ES-I3 (cell line): Measurements from ENCODE around the gene ANKRD44.
"Not testable (repeated sequence)": the region's sequence is repeated elsewhere in the genome, so short reads cannot be mapped to it uniquely, and the experiment has no call there.

Experiments
- H3K36me3 ChIP-seq: 2 replicates; pipeline ENCODE4 v1.6.1; 2013; ENCODE audit warnings: mild to moderate bottlenecking, low read length, control low read depth, moderate library complexity; ENCODE audit not compliant: insufficient read depth
- H3K4me1 ChIP-seq: 2 replicates; pipeline ENCODE4 v1.6.1; 2013; ENCODE audit warnings: mild to moderate bottlenecking, control low read depth, low read length; ENCODE audit not compliant: insufficient read depth
- H3K9ac ChIP-seq: 2 replicates; pipeline ENCODE4 v1.6.1; 2013; ENCODE audit warnings: low read depth, mild to moderate bottlenecking, low read length, moderate library complexity
- H3K9me3 ChIP-seq: 2 replicates; pipeline ENCODE4 v1.6.1; 2013; ENCODE audit warnings: mild to moderate bottlenecking, low read length, moderate library complexity; ENCODE audit not compliant: control insufficient read depth, insufficient read depth

ANKRD44 gene

DNA sequence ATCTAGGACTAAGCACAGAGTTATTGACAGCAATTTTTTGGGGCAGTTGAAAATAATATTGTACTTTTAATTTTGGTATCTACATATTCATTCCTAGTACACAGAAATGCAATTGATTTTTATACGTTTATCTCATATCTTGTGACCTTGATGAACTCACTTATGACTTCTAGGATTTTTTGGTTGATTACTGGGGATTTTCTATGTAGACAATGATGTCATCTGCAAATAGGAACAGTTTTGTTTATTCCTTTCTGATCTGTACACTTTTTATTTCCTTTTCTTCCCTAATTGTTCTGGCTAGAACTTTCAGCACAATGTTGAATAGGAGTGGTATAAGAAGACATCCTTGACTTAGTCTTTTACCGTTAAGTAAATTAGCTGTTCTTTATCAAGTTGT is 240.6 kb downstream of the ANKRD44 start:
- Histone ChIP-seq H3K9me3 (no peaks in the 10 kb centered on the region), H3K9ac (no peak overlapping the region), H3K4me1 (no peaks in the 10 kb centered on the region), H3K36me3 (no peaks in the 10 kb centered on the region)

DNA sequence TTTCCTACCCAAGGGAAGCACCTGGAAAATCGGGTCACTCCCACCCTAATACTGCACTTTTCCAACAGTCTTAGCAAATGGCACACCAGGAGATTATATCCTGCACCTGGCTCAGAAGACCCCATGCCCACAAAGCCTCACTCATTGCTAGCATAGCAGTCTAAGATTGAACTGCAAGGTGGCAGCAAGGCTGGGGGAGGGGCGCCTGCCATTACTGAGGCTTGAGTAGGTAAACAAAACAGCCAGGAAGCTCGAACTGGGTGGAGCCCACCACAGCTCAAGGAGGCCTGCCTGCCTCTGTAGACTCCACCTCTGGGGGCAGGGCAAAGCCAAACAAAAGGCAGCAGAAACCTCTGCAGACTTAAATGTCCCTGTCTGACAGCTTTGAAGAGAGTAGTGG is 248.0 kb downstream of the ANKRD44 start:
- H3K36me3 ChIP-seq, H3K4me1 ChIP-seq, H3K9me3 ChIP-seq, H3K9ac ChIP-seq: not testable (repeated sequence)

DNA sequence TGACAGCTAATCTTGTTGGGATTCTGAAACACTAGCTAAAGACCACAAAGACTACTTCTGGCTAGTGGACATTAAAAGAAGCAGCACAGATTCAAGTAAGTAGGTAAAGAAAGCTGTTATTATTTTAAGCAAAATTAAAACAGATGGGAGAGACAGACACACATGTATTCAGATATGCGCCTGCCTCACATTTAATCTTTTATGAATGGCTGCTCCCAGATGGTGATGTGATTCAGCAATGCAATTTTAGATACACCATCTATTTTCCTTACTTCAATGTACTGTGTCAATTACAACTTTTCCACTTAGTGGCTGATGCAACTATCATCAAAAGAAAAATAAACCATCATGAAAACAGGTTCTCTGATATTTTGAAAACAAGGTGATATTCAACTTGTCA is 251.1 kb downstream of the ANKRD44 start:
- no peaks in the 10 kb centered on the region for H3K36me3 ChIP-seq
- H3K4me1 ChIP-seq: no peaks in the 10 kb centered on the region
- H3K9ac ChIP-seq: no peak overlapping the region
- H3K9me3 ChIP-seq: peaks cover 8% of the 10 kb centered on the region; the same call in 1 of the 2 replicates

DNA sequence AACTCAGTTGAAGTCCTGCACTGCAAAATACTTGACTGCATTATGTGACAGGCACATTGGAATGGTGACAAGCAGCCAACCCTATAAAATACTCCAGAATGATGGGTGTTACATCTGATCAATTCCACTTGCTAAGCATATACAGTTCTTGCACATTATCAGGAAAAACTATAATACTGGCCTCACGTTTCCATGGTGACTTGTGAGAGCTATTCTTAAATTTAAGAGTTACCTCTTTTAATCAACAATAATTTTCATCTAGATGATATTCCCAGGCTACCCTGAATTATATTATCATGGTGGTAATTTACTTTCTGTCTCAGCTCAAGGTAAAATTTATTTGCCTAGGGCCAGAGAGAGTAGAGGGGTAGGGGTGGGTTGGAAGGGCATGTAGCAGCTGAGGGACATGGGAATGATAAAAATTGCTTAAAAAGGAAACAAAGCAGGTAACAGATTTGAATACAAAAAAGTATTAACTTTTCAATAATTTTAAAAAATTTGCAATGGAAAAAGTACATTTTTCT is 251.7 kb downstream of the ANKRD44 start:
- Histone ChIP-seq H3K9me3 (peaks cover 9% of the 10 kb centered on the region; the same call in 1 of the 2 replicates), H3K9ac (no peak overlapping the region), H3K36me3 (no peaks in the 10 kb centered on the region), H3K4me1 (no peaks in the 10 kb centered on the region)

DNA sequence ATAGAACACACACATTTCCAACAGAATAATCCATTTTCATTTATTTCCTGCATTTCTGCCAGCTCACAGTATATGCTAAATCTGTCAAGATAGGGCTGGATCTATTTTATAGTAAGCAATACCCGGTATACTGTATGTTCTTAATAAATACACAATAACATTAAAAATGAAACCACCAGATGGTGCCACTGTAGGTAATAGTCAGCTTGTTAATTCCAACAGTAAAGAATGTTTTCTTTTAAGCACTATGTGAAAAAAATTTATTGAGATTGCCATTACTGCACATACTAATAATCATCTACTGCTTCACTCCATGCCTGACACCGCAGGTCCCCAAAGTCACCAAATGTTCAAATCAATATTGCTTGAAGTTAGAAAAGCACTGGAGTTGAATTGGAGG is 252.6 kb downstream of the ANKRD44 start:
- Histone ChIP-seq H3K36me3 (no peaks in the 10 kb centered on the region), H3K9me3 (peaks cover 9% of the 10 kb centered on the region; the same call in 1 of the 2 replicates), H3K9ac (no peak overlapping the region), H3K4me1 (no peaks in the 10 kb centered on the region)

DNA sequence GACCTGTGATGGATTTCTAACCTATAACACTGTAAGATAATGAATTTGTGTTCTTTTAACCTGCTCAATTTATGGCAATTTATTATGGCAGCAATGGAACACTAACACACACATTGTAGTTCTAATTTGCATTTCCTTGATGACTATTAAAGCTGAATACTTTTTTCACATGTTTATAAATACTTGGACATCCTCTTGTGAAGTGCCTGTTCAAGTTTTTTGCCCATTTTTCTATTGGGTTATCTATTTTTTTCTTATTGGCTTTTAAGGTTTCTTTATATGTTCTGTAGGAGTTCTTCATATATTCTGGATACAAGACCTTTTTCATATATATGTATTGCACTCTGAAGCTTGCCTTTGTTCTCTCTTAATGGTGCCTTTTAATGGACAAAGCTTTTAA is 255.5 kb downstream of the ANKRD44 start:
- no peak overlapping the region for H3K9ac ChIP-seq
- H3K4me1 ChIP-seq: no peaks in the 10 kb centered on the region
- no peaks in the 10 kb centered on the region for H3K36me3 ChIP-seq
- 0 out of 2 replicates have a peak, but pooled peaks cover 3% of the 10 kb centered on the region for H3K9me3 ChIP-seq

DNA sequence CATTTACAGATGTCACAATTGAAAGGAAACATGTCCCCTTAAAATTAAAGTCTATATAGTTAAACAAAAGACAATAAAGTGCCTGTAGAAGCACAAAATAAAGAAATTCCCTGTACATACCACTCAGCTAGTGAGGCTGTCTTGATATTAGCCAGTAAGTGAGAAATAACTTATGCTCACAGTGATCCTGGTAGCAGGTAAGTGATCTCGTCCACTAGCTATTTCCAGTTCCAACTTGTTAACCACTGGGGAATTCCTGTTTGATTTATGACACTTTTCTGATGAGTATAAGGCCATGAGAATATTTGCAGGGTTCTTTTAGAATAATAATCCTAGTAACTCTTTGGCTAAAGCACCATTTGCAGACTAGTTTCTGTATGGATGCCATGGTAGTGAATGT is 256.1 kb downstream of the ANKRD44 start:
- Histone ChIP-seq H3K9ac (no peak overlapping the region), H3K36me3 (no peaks in the 10 kb centered on the region), H3K4me1 (no peaks in the 10 kb centered on the region)

DNA sequence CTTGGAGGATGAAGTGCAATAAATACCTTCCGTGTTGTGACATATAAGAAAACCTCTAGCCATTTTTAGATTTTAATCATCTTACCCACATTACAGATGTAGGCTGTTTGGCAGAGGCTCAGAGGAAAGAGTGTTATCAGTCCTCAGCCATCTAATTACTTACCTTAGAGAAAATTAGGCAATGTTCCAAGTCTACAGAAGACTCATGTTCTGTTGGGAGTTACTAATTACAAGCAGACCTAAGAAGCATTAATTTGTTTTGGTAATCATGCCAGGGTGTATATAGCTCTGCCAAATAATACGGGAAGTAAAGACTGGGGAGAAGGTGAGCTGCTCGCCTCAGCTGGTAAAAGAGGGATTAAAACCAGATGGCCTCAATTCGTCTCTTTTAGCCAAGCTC is 258.2 kb downstream of the ANKRD44 start:
- Histone ChIP-seq H3K9me3 (0 out of 2 replicates have a peak, but pooled peaks cover 3% of the 10 kb centered on the region), H3K4me1 (no peaks in the 10 kb centered on the region), H3K36me3 (no peaks in the 10 kb centered on the region), H3K9ac (no peak overlapping the region)

More for the DNA sequence above, 256.1 kb downstream of the ANKRD44 start:
- H3K9me3 ChIP-seq: 0 out of 2 replicates have a peak, but pooled peaks cover 3% of the 10 kb centered on the region

DNA sequence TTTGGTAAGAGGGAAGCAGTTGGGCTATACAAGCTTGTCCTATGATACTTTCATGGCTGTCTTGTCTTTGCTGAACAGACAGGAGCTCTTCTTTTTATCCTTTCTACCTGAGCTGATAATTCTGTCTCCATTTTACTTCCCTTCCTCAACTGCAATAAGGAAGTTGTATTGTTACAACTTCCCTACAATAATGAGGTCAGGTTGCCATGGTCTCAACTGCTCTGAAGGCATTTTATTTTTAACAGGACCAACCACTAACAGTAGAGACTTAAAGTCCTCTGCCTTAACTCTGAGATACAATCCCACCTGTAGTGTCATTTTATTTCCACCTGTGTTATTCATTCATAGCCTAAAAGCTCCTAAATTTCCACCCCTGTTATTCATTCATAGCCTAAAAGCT is 265.5 kb downstream of the ANKRD44 start:
- no peak overlapping the region for H3K9ac ChIP-seq
- no peaks in the 10 kb centered on the region for H3K9me3 ChIP-seq
- H3K4me1 ChIP-seq: no peaks in the 10 kb centered on the region
- H3K36me3 ChIP-seq: no peaks in the 10 kb centered on the region

DNA sequence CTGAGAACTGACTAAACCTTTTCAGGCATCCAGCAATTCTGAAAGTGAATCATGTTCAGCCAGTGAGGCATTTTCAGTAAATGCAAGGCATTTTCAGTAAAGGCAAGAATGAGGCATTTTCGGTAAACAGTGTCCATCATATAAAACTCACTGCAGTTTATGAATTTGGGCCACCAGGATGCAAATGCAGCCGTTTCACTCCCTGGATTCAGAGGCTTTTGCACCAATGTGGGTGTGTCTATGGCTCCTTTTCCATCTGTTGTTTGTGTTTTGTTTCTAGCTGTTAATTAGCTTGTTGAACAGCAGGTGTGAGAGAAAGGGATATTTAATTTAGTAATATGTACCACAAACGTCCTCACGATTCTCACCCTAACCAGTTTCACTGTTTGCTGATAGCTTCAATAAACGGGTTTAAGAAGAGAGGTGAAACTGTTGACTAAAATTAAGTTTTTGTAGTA is 267.8 kb downstream of the ANKRD44 start:
- Histone ChIP-seq H3K9ac (no peak overlapping the region), H3K36me3 (no peaks in the 10 kb centered on the region), H3K9me3 (no peaks in the 10 kb centered on the region), H3K4me1 (no peaks in the 10 kb centered on the region)

DNA sequence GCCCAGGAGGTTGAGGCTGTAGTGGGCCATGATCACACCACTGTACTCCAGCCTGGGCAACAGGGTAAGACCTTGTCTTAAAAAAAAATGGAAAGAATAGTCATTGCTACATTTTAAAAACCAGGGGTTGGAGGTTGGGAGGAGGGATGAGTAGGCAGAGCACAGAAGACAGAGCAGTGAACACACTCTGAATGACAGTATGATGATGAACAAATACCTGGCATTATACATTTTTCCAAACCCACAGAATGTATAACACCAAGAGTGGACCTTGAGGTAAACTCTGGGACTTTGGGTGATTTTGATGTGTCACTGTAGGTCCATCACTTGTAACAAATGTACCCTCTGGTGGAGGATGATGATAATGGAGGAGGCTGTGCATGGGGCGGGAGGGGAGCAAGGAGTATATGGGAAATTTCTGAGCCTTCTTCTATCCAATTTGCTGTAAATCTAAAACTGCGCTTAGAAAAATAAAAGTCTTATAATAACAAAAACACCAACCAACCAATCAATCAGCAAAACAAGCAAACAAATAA is 272.6 kb downstream of the ANKRD44 start:
- H3K4me1 ChIP-seq: no peaks in the 10 kb centered on the region
- H3K9ac ChIP-seq: no peak overlapping the region
- H3K9me3 ChIP-seq: no peaks in the 10 kb centered on the region
- no peaks in the 10 kb centered on the region for H3K36me3 ChIP-seq

DNA sequence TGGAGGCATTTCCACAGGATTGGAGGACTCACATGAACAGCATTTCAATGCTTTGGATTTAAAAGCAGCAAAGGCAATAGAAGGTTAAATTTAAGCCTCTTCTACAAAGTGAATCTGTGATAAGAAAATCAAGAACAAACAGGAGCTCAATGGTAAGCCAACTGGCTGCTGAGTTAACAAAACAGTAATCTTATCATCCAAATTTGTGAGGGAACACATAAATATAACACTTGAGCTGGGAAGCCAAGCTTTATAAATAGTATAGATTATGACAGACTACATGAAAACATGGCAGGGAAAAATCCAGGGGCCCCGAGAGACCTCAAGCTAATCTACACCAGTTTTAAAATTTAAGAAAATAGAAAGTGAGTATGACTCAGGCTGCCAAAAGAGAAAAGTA is 275.6 kb downstream of the ANKRD44 start:
- no peak overlapping the region for H3K9ac ChIP-seq
- no peaks in the 10 kb centered on the region for H3K36me3 ChIP-seq
- no peaks in the 10 kb centered on the region for H3K9me3 ChIP-seq
- no peaks in the 10 kb centered on the region for H3K4me1 ChIP-seq

DNA sequence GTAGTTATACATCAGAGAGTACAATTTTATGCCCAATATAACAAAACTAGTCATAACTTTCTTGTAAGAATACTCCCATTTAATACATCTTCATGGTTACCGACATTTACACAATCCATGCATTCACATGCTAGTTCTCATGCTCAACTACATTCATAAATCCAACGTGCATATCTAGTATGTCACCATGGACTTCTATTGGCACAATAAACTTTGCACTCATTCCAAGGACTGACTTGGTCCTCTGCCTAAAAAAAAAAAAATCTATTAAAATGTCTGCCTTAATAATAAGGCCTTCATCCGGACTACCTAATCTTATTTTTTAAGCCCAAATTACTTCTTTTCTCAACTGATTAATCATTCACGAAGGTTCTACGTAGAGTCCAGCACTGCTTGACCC is 276.3 kb downstream of the ANKRD44 start:
- no peaks in the 10 kb centered on the region for H3K4me1 ChIP-seq
- H3K9me3 ChIP-seq: no peaks in the 10 kb centered on the region
- no peak overlapping the region for H3K9ac ChIP-seq
- no peaks in the 10 kb centered on the region for H3K36me3 ChIP-seq

DNA sequence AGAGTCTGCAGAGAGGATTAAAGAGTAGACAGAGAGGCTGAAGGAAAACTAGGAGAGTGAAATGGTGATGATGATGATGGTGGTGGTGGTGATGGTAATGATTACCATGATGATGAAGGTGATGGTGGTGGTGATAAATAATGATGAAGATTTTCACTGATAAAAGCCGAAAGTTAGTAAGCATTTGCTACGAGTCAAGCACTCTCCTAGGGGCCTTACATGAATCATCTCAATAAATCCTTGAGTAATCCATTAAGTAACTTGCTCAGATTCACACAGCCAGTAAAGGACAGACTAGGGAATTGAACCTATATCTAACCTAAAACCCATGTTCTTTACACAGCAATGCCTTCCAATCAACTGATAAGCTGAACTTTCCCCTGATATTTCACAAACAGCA is 277.4 kb downstream of the ANKRD44 start:
- Histone ChIP-seq H3K36me3 (no peaks in the 10 kb centered on the region), H3K9ac (no peak overlapping the region), H3K4me1 (no peaks in the 10 kb centered on the region), H3K9me3 (no peaks in the 10 kb centered on the region)

DNA sequence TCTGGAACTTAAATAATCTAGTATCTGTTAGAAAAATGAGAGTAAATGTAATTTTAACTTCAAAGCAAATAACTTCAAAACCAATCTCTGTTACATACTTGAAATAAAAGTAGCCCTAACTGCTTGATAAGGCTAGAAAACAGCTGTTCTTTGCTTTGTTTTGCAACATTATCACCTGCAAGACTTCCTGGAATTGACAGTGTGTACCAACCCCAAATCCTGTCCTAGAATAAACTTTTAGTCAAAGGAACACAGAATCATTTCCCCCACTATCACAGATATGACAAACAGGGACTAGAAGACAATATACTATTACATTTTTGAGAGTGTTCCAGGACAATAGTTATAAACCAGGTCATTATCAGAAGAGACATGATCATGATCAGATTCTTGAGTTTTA is 278.8 kb downstream of the ANKRD44 start:
- Histone ChIP-seq H3K36me3 (no peaks in the 10 kb centered on the region), H3K9ac (no peak overlapping the region), H3K4me1 (no peaks in the 10 kb centered on the region), H3K9me3 (no peaks in the 10 kb centered on the region)
